Karpas-422 (cell line): ENCODE measurements around the gene RARA. TPM values are rescaled to one million over a fixed set of nuclear protein-coding genes. Genes with fewer than 3 reads are reported as not detected.
A peak's percentile ranks its signal among the peaks of the same experiment; 100 is the strongest.

ENCODE experiments used
- DNase-seq: peaks from one replicate; pipeline ENCODE4 v3.0.0-alpha.2; 2015
- H2AFZ ChIP-seq: fragments of 200-600 bp; sonication (generic); 2 replicates; pipeline ENCODE4 v1.6.1; 2014; ENCODE audit warnings: antibody characterized with exemption, low read length, mixed read lengths
- H3K27ac ChIP-seq: fragments of 200-600 bp; sonication (generic); 2 replicates; pipeline ENCODE4 v1.5.1; 2014; ENCODE audit warnings: mild to moderate bottlenecking, low read length, moderate library complexity
- H3K27me3 ChIP-seq: fragments of 200-600 bp; sonication (generic); 2 replicates; pipeline ENCODE4 v1.6.1; 2014; ENCODE audit warnings: low read length, mixed read lengths
- H3K36me3 ChIP-seq: fragments of 200-600 bp; sonication (generic); 2 replicates; pipeline ENCODE4 v1.6.1; 2014; ENCODE audit warnings: low read length, mixed read lengths; ENCODE audit not compliant: insufficient read depth
- H3K4me1 ChIP-seq: fragments of 200-600 bp; sonication (generic); 2 replicates; pipeline ENCODE4 v1.6.1; 2014; ENCODE audit warnings: mild to moderate bottlenecking, low read length, mixed read lengths
- H3K4me2 ChIP-seq: fragments of 200-600 bp; sonication (generic); 2 replicates; pipeline ENCODE4 v1.6.1; 2014; ENCODE audit warnings: low read length, low read depth, mild to moderate bottlenecking; ENCODE audit not compliant: poor library complexity, severe bottlenecking
- H3K4me3 ChIP-seq: fragments of 200-600 bp; sonication (generic); 2 replicates; pipeline ENCODE4 v1.5.1; 2014; ENCODE audit warnings: mild to moderate bottlenecking, antibody characterized with exemption, low read length, mixed read lengths
- H3K79me2 ChIP-seq: fragments of 200-600 bp; sonication (generic); 2 replicates; pipeline ENCODE4 v1.6.1; 2014; ENCODE audit warnings: mild to moderate bottlenecking, low read length, mixed read lengths
- H3K9ac ChIP-seq: fragments of 200-600 bp; sonication (generic); 2 replicates; pipeline ENCODE4 v1.6.0; 2014; ENCODE audit warnings: low read length
- H3K9me2 ChIP-seq: fragments of 200-600 bp; sonication (generic), shearing (Covaris generic); replicated peaks from 2 replicates; pipeline ENCODE4 v1.6.0; 2014; ENCODE audit warnings: mild to moderate bottlenecking, low read length, moderate library complexity; ENCODE audit not compliant: insufficient read depth
- H3K9me3 ChIP-seq: fragments of 300-700, 200-600 bp; sonication (generic); 2 replicates; pipeline ENCODE4 v1.6.1; 2014; ENCODE audit warnings: low read length, mixed read lengths
- H4K20me1 ChIP-seq: fragments of 200-600 bp; sonication (generic); 2 replicates; pipeline ENCODE4 v1.6.1; 2014; ENCODE audit warnings: mild to moderate bottlenecking, antibody characterized with exemption, low read length, low read depth; ENCODE audit not compliant: insufficient read depth
- total RNA-seq: library from RNA; depleted of rRNA; stranded (reverse); fragments of >200 nt; shearing (Covaris generic); gene quantifications from 2 replicates; pipeline ENCODE4 v1.2.3, GENCODE V29; 2014; ENCODE audit warnings: low replicate concordance

The RARA gene
- total RNA-seq, 1 experiment from 2014 or later, result 21.8 TPM

DNA sequence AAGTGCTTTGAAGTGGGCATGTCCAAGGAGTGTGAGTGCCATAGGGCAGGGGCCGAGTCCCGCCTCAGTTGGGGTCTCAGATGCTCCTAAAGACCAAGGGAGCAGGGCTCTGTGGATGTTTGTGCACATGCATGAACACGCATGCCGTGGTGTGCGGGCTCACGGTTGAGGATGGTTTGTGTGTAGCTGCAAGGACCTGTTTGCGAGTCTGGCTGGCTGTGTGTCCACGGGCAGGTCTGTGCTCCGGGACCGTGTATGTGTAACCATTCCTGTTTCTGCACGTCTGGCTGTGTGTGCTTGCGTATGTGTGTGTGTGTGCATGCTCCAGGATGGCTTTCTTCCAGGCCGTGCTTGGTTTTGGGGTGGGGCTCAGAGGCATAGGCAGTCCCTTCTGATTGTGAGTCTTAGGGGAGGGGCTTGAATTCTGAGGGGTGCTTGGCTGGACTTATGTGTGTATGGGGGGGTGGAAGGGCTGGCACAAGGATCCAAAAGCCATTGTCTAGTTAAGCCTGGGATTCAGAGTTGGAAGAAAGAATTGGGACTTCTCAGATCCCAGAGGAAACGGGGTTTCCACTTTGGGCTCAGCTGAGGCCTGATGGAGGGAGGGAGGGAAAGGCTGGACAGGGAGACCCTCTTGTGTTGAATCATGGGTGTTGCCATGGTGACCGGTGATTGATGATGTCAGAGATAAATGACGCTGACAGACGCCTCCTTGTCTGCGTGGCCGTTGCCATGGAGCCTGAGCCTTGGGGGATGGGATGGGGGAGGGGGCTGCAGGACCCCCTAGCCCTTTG, 41.1 kb downstream of the RARA start:
- Histone ChIP-seq H3K4me3 (no peak overlapping the region), H3K9ac (no peak overlapping the region), H4K20me1 (no peaks in the 10 kb centered on the region), H2AFZ (no peak overlapping the region), H3K79me2 (peaks cover 2% of the 10 kb centered on the region; the same call in 1 of the 2 replicates), H3K4me2 (no peak overlapping the region), H3K27ac (no peak overlapping the region), H3K36me3 (no peaks in the 10 kb centered on the region), H3K9me3 (no peaks in the 10 kb centered on the region), H3K27me3 (no peaks in the 10 kb centered on the region), H3K9me2 (no peaks in the 10 kb centered on the region), H3K4me1 (peaks cover 25% of the 10 kb centered on the region)
- DNase-seq, result no peak

DNA sequence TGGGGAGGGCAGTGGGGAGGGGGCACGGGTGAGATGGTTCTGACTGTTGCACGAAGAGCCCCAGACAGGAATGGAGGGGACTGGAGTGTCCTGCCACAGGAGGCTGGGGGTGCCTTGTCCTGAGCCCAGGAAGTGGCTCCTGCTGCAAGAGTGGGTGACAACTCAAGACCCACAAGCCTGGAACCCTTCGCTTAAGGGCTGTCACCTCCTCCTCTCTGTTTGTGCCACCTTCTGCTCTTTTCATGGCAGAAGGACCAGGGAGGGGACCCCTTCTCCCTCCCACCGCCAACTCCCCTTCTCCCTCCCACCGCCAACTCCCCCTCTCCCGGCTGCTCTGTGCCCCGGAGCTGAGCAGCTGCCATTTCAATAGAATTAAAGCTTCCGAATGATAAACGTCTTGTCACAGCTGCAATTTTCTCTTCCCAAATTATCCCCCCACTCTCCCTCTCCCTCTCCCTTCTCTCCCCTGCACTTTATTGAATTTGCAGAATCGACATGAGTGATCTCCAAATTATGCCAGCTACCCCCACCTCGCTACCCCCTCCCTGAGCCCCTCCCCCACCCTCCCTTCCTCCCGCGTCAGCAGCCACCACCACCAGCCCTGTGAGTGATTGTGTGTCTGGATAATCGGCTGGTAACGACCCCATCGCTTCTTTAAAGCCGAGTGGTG, 41.8 kb downstream of the RARA start:
- no peaks in the 10 kb centered on the region for H3K9me2 ChIP-seq
- DNase-seq, result no peak
- H3K27me3 ChIP-seq, result no peaks in the 10 kb centered on the region
- no peaks in the 10 kb centered on the region for H3K9me3 ChIP-seq
- no peak overlapping the region for H3K4me2 ChIP-seq
- no peak overlapping the region for H2AFZ ChIP-seq
- H4K20me1 ChIP-seq, result no peaks in the 10 kb centered on the region
- H3K36me3 ChIP-seq, result peaks cover 5% of the 10 kb centered on the region; the same call in 1 of the 2 replicates
- no peak overlapping the region for H3K9ac ChIP-seq
- H3K27ac ChIP-seq, result no peak overlapping the region
- H3K4me1 ChIP-seq, result peaks cover 22% of the 10 kb centered on the region
- H3K79me2 ChIP-seq, result peaks cover 2% of the 10 kb centered on the region; the same call in 1 of the 2 replicates
- no peak overlapping the region for H3K4me3 ChIP-seq

DNA sequence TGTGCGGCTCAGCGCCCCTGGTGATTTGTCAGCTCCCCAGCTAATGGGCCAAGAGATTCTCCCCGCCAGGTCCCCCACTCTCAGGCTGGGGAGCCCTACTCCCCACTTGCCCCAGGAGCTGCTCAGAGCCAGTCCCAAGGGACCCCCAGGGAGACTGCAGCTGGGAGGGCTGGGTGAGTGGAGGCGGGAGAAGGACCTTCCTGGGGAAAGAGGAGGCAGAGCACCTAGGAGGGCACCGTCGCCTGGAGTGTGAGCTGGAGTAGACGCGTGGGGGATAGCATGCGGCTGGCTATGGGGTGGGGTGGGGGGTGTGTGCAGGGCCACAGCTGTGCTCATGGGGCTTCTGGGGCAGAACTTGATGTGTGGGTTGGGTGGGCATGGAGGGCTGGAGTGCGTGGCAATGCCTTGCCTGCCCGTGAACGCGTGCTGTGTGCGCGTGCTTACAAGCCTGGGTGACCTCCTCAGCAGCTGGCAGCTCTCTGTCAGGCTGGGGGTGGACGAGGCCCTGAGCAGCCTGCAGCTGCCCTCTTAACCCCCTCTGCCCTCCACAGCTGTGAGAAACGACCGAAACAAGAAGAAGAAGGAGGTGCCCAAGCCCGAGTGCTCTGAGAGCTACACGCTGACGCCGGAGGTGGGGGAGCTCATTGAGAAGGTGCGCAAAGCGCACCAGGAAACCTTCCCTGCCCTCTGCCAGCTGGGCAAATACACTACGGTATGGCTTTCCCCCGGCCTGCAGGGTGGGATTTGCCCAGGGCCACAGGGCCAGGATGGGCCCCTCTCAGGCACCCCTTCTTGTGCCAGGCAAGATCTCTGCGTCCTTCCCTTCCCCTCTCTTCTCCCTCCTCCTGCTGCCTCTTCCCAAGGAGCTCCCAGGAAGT, 42.6 kb downstream of the RARA start:
- Histone ChIP-seq H3K36me3 (peaks cover 5% of the 10 kb centered on the region; the same call in 1 of the 2 replicates), H3K79me2 (no peaks in the 10 kb centered on the region), H3K9ac (no peak overlapping the region), H3K4me1 (peaks cover 22% of the 10 kb centered on the region), H3K9me2 (no peaks in the 10 kb centered on the region), H4K20me1 (no peaks in the 10 kb centered on the region), H2AFZ (no peak overlapping the region), H3K9me3 (no peaks in the 10 kb centered on the region), H3K27me3 (no peaks in the 10 kb centered on the region), H3K4me2 (no peak overlapping the region), H3K4me3 (no peak overlapping the region), H3K27ac (no peak overlapping the region)
- DNase-seq, result no peak

DNA sequence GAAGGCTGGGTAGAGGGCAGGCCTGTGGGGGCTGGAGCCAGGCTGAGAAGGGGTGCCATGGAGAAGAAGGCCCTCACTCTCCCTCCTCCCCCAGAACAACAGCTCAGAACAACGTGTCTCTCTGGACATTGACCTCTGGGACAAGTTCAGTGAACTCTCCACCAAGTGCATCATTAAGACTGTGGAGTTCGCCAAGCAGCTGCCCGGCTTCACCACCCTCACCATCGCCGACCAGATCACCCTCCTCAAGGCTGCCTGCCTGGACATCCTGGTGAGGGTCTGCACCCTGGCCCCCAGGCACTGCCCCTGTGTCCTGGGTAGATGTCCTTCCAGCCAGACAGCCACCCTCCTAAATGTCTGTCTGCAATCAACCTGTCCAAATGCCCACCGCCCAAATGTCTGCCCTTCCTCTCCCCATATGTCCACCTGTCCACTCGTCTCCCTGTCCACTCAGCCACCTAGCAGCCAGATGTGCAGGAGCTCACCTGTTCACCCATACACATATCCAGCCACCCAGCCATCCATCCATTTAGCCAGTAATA, 43.3 kb downstream of the RARA start:
- H3K9me3 ChIP-seq, result no peaks in the 10 kb centered on the region
- H3K27me3 ChIP-seq, result no peaks in the 10 kb centered on the region
- no peaks in the 10 kb centered on the region for H4K20me1 ChIP-seq
- H3K4me1 ChIP-seq, result peaks cover 15% of the 10 kb centered on the region
- H3K9me2 ChIP-seq, result no peaks in the 10 kb centered on the region
- no peak overlapping the region for H3K4me3 ChIP-seq
- no peaks in the 10 kb centered on the region for H3K79me2 ChIP-seq
- no peak for DNase-seq
- peaks cover 5% of the 10 kb centered on the region; the same call in 1 of the 2 replicates for H3K36me3 ChIP-seq
- no peak overlapping the region for H3K4me2 ChIP-seq
- no peak overlapping the region for H3K9ac ChIP-seq
- H3K27ac ChIP-seq, result no peak overlapping the region
- H2AFZ ChIP-seq, result no peak overlapping the region

DNA sequence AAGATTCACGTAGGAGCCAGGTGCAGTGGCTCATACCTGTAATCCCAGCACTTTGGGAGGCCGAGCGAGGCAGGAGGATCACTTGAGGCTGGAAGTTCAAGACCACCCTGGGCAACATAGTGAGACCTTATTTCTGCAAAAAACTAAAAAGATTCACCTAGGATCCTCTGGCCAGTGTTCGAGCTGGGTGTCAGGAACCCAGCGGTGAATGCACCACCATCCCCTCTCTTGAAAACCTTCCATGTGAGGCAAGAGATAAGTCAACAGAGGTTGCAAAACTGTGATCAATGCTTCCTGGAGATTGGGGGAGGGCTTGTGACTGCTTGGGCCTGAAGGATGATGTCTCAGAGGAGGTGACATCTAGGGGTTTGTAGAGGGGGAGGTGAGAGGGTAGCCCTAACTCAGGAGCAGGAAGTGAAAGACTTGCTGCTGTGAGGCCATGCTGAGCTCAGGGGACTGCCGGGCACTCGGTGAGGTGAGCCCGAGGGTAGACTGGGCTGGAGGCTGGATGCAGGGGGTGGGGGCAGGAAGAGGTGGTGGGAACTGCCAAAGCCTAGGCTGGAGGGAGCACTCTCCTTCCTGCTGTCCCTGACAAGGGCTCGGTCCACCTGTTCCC, 43.9 kb downstream of the RARA start:
- Histone ChIP-seq H3K79me2 (no peaks in the 10 kb centered on the region), H3K4me1 (peaks cover 13% of the 10 kb centered on the region), H4K20me1 (no peaks in the 10 kb centered on the region), H3K4me2 (no peak overlapping the region), H3K36me3 (peaks cover 5% of the 10 kb centered on the region; the same call in 1 of the 2 replicates), H3K27ac (peak overlapping the region; percentile 42), H3K9me2 (no peaks in the 10 kb centered on the region), H3K9ac (no peak overlapping the region), H3K4me3 (no peak overlapping the region), H2AFZ (no peak overlapping the region), H3K27me3 (no peaks in the 10 kb centered on the region), H3K9me3 (no peaks in the 10 kb centered on the region)
- DNase-seq, result no peak

DNA sequence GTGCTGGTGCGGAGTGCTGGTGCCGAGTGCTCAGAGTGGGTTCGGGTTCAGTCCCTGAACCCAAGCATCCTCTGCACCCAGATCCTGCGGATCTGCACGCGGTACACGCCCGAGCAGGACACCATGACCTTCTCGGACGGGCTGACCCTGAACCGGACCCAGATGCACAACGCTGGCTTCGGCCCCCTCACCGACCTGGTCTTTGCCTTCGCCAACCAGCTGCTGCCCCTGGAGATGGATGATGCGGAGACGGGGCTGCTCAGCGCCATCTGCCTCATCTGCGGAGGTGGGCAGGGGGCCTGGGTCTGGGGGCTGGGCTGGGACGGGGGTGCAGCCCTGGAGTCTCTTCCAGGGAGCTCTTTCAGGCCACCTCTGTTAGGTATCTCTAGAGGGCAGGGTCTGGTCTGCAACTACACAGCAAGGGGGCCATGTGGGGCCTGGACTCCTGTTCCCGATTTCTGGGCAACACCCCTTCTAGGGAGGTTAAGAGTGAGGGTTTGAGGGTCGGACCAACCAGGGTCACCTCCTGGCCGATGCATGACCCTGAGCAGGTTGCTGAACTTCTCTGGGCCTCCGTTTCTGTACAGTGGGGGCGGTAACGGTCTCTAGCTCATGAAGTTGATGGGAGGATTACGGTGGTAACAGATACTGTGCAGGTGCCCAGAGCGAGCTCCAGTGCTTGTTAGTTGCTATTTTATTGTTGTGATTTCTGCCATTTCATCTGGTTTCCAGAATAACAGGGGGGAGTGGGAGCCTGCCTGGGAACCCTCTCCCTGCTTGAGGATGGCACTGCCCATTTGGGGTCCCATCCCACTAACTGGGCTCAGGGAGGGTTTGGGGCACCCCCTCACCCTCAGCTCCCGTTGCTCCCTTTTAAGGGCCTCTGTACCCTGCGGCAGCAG, 45.5 kb downstream of the RARA start:
- no peak overlapping the region for H2AFZ ChIP-seq
- H3K27ac ChIP-seq, result no peak overlapping the region
- peaks cover 17% of the 10 kb centered on the region for H3K4me1 ChIP-seq
- H3K36me3 ChIP-seq, result peaks cover 5% of the 10 kb centered on the region; the same call in 1 of the 2 replicates
- H3K27me3 ChIP-seq, result no peaks in the 10 kb centered on the region
- H3K4me3 ChIP-seq, result no peak overlapping the region
- no peaks in the 10 kb centered on the region for H3K9me3 ChIP-seq
- H3K4me2 ChIP-seq, result no peak overlapping the region
- no peak overlapping the region for H3K9ac ChIP-seq
- no peaks in the 10 kb centered on the region for H3K9me2 ChIP-seq
- no peak for DNase-seq
- H3K79me2 ChIP-seq, result no peaks in the 10 kb centered on the region
- H4K20me1 ChIP-seq, result no peaks in the 10 kb centered on the region

DNA sequence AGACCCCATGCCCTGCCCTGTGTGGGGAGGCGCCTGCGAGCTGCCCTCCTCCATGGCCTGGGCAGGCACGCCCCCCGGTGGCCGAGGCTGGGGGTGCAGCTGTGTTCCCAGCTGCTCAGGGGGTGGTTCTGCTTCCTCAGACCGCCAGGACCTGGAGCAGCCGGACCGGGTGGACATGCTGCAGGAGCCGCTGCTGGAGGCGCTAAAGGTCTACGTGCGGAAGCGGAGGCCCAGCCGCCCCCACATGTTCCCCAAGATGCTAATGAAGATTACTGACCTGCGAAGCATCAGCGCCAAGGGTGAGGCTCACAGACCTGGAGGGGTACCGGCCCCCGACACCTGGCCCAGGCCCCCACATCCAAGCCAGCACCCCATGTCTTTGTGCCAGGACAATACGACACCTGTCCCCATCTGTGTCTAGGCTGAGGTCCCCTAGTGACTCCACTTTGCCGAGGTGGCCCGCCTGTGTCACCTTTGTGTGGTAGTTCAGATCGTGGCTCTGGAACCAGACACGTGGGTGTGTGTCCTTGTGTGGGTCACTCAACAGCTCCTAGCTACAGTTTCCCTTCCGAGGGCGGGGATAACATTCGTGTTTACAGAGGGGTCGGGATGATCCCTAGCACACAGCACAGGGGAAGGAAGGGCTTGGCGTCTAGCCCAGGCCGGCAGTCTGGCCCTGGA, 46.3 kb downstream of the RARA start:
- Histone ChIP-seq H3K9ac (no peak overlapping the region), H3K4me3 (no peak overlapping the region), H3K4me1 (peaks cover 17% of the 10 kb centered on the region), H2AFZ (no peak overlapping the region), H3K27ac (no peak overlapping the region), H4K20me1 (no peaks in the 10 kb centered on the region), H3K27me3 (no peaks in the 10 kb centered on the region), H3K4me2 (no peak overlapping the region), H3K9me3 (no peaks in the 10 kb centered on the region), H3K79me2 (no peaks in the 10 kb centered on the region), H3K36me3 (peaks cover 5% of the 10 kb centered on the region; the same call in 1 of the 2 replicates), H3K9me2 (no peaks in the 10 kb centered on the region)
- DNase-seq, result peak; percentile 86
